ENCODE measurements around the gene AGPS.

AGPS gene

GRCh38 chr2:177506505-177506904 lies 113.9 kb downstream of the AGPS start:
- no peak for TF ChIP-seq FOXP2 (optimal IDR thresholded peaks at IDR 0.05; ENCODE audit: borderline replicate concordance, extremely low read depth, extremely low read length, insufficient read depth)
- no peak for TF ChIP-seq TAF1 (IDR thresholded peaks at IDR 0.05; ENCODE audit: borderline replicate concordance, insufficient read depth, low read length)
- TF ChIP-seq REST (IDR thresholded peaks at IDR 0.05; ENCODE audit: insufficient read depth in 1 of 2, low read depth in 2 of 2, low read length in 2 of 2), result no peak
- no peak for TF ChIP-seq SIN3A (IDR thresholded peaks at IDR 0.05; ENCODE audit: borderline replicate concordance, insufficient read depth, low read length)
- no peak for TF ChIP-seq POLR2AphosphoS5 (IDR thresholded peaks at IDR 0.05; ENCODE audit: low read depth, low read length)

GRCh38 chr2:177506998-177507397 lies 114.4 kb downstream of the AGPS start:
- TF ChIP-seq FOXP2 (optimal IDR thresholded peaks at IDR 0.05; ENCODE audit: borderline replicate concordance, extremely low read depth, extremely low read length, insufficient read depth) (no peak), TAF1 (IDR thresholded peaks at IDR 0.05; ENCODE audit: borderline replicate concordance, insufficient read depth, low read length) (no peak), SIN3A (IDR thresholded peaks at IDR 0.05; ENCODE audit: borderline replicate concordance, insufficient read depth, low read length) (no peak), POLR2AphosphoS5 (IDR thresholded peaks at IDR 0.05; ENCODE audit: low read depth, low read length) (no peak), REST (IDR thresholded peaks at IDR 0.05; ENCODE audit: insufficient read depth in 1 of 2, low read depth in 2 of 2, low read length in 2 of 2) (no peak)

GRCh38 chr2:177516824-177517544 lies 124.4 kb downstream of the AGPS start:
- no peak for TF ChIP-seq SIN3A (IDR thresholded peaks at IDR 0.05; ENCODE audit: borderline replicate concordance, insufficient read depth, low read length)
- no peak for TF ChIP-seq TAF1 (IDR thresholded peaks at IDR 0.05; ENCODE audit: borderline replicate concordance, insufficient read depth, low read length)
- no peak for TF ChIP-seq POLR2AphosphoS5 (IDR thresholded peaks at IDR 0.05; ENCODE audit: low read depth, low read length)
- no peak for TF ChIP-seq FOXP2 (optimal IDR thresholded peaks at IDR 0.05; ENCODE audit: borderline replicate concordance, extremely low read depth, extremely low read length, insufficient read depth)
- TF ChIP-seq REST (IDR thresholded peaks at IDR 0.05; ENCODE audit: insufficient read depth in 1 of 2, low read depth in 2 of 2, low read length in 2 of 2), result no peak

- TF ChIP-seq TAF1 (IDR thresholded peaks at IDR 0.05; ENCODE audit: borderline replicate concordance, insufficient read depth, low read length) (no peak), POLR2AphosphoS5 (IDR thresholded peaks at IDR 0.05; ENCODE audit: low read depth, low read length) (no peak), FOXP2 (optimal IDR thresholded peaks at IDR 0.05; ENCODE audit: borderline replicate concordance, extremely low read depth, extremely low read length, insufficient read depth) (no peak), REST (IDR thresholded peaks at IDR 0.05; ENCODE audit: insufficient read depth in 1 of 2, low read depth in 2 of 2, low read length in 2 of 2) (no peak), SIN3A (IDR thresholded peaks at IDR 0.05; ENCODE audit: borderline replicate concordance, insufficient read depth, low read length) (no peak)
These were observed 126.2 kb downstream of the AGPS start for GRCh38 chr2:177518754-177519153.
